HepG2 (cell line): ENCODE data around the gene TMEM131L. TPM values are rescaled to one million over a fixed set of nuclear protein-coding genes. Genes with fewer than 3 reads are reported as not detected.

Source experiments
- CENPT ChIP-seq: sonication (generic); formaldehyde crosslinking; IDR thresholded peaks from 2 replicates; pipeline ENCODE4 v1.8.0; 2022; ENCODE audit warnings: low read depth, mild to moderate bottlenecking, moderate library complexity, missing genetic modification reagents
- DR1 ChIP-seq: sonication (generic); formaldehyde crosslinking; IDR thresholded peaks from 2 replicates; pipeline ENCODE4 v1.8.0; 2021; ENCODE audit warnings: mild to moderate bottlenecking, missing genetic modification reagents, inconsistent platforms
- GABPB1 ChIP-seq: IDR thresholded peaks from 2 replicates; pipeline ENCODE4 v1.6.1; 2016; ENCODE audit warnings: mild to moderate bottlenecking, missing genetic modification reagents, moderate library complexity, missing compliant biosample characterization
- JARID2 ChIP-seq: sonication (generic); formaldehyde crosslinking; IDR thresholded peaks from 2 replicates; pipeline ENCODE4 v1.8.1; 2023; ENCODE audit warnings: missing genetic modification reagents, inconsistent platforms; ENCODE audit not compliant: insufficient replicate concordance
- MED1 ChIP-seq: sonication (generic); formaldehyde crosslinking; IDR thresholded peaks from 2 replicates; pipeline ENCODE4 v1.4.0; 2020; ENCODE audit warnings: missing genetic modification reagents
- MEIS1 ChIP-seq: sonication (generic); formaldehyde crosslinking; IDR thresholded peaks from 2 replicates; pipeline ENCODE4 v1.9.0; 2021; ENCODE audit warnings: mild to moderate bottlenecking, missing genetic modification reagents, moderate library complexity, borderline replicate concordance
- PAX8 ChIP-seq: sonication (generic); formaldehyde crosslinking; IDR thresholded peaks from 2 replicates; pipeline ENCODE4 v1.8.0; 2022; ENCODE audit warnings: mild to moderate bottlenecking, missing genetic modification reagents, borderline replicate concordance
- PHF21A ChIP-seq: sonication (generic); formaldehyde crosslinking; IDR thresholded peaks from 2 replicates; pipeline ENCODE4 v1.5.0; 2020; ENCODE audit warnings: mild to moderate bottlenecking, missing genetic modification reagents
- RNF2 ChIP-seq: fragments of 450-650 bp; conservative IDR thresholded peaks from 2 replicates; pipeline ENCODE4 v1.6.1; 2016; ENCODE audit warnings: low read depth
- TBX2 ChIP-seq: sonication (generic); formaldehyde crosslinking; IDR thresholded peaks from 2 replicates; pipeline ENCODE4 v1.5.0; 2020; ENCODE audit warnings: missing genetic modification reagents, mild to moderate bottlenecking, borderline replicate concordance
- THAP11 ChIP-seq: IDR thresholded peaks from 2 replicates; pipeline ENCODE4 v1.6.1; 2016; ENCODE audit warnings: missing biosample characterization, missing genetic modification reagents
- TP53 ChIP-seq: sonication (generic); formaldehyde crosslinking; conservative IDR thresholded peaks from 2 replicates; pipeline ENCODE4 v1.4.0; 2020; ENCODE audit warnings: missing genetic modification reagents
- ZNF225 ChIP-seq: sonication (generic); formaldehyde crosslinking; IDR thresholded peaks from 2 replicates; pipeline ENCODE4 v1.4.0; 2020; ENCODE audit warnings: mild to moderate bottlenecking, missing genetic modification reagents
- ZNF430 ChIP-seq: sonication (generic); formaldehyde crosslinking; IDR thresholded peaks from 2 replicates; pipeline ENCODE4 v1.9.0; 2021; ENCODE audit warnings: mild to moderate bottlenecking, missing genetic modification reagents
- ZNF563 ChIP-seq: sonication (generic); formaldehyde crosslinking; IDR thresholded peaks from 2 replicates; pipeline ENCODE4 v1.8.0; 2022; ENCODE audit warnings: mild to moderate bottlenecking, moderate library complexity, missing genetic modification reagents
- ZNF777 ChIP-seq: sonication (generic); formaldehyde crosslinking; IDR thresholded peaks from 2 replicates; pipeline ENCODE4 v1.4.0; 2020; ENCODE audit warnings: missing genetic modification reagents
- ZSCAN30 ChIP-seq: sonication (generic); formaldehyde crosslinking; IDR thresholded peaks from 2 replicates; pipeline ENCODE4 v1.5.0; 2020; ENCODE audit warnings: mild to moderate bottlenecking, missing genetic modification reagents
- polyA plus RNA-seq, 8 experiments: library from polyadenylated mRNA; depleted of rRNA in 3 of 8; stranded (reverse) in 7 of 8; unstranded in 1 of 8; fragments of >200 nt; fragmentation: Illumina TruSeq in 4 of 8; extraction: Trizol in 4 of 8; gene quantifications; 2 replicates each; pipeline versions ENCODE4 v1.2.1 to v1.2.3, GENCODE V29; 2011 to 2016; ENCODE audit warnings: low read depth in 4 of 8, missing spikeins in 1 of 8, mixed read lengths in 1 of 8; ENCODE audit not compliant: insufficient read depth in 1 of 8
- total RNA-seq, 5 experiments: library from RNA; depleted of rRNA; stranded (reverse); fragments of >200 nt; fragmentation: Illumina TruSeq; extraction: Trizol; gene quantifications; 2 replicates each; pipeline ENCODE4 v1.2.3, GENCODE V29; 2016; ENCODE audit warnings: low read depth in 1 of 5
- TF ChIP-seq, protein P1 (sequence below): sonication (generic); formaldehyde crosslinking; IDR thresholded peaks from 2 replicates; pipeline ENCODE4 v1.4.0; 2020; ENCODE audit warnings: missing genetic modification reagents
- TF ChIP-seq, protein P2 (sequence below): sonication (generic); formaldehyde crosslinking; IDR thresholded peaks from 2 replicates; pipeline ENCODE4 v1.9.0; 2021; ENCODE audit warnings: missing genetic modification reagents, borderline replicate concordance
- TF ChIP-seq, protein P3 (sequence below): sonication (generic); formaldehyde crosslinking; IDR thresholded peaks from 2 replicates; pipeline ENCODE4 v1.5.1; 2020; ENCODE audit warnings: missing genetic modification reagents, mild to moderate bottlenecking, borderline replicate concordance
- TF ChIP-seq, protein P4 (sequence below): sonication (generic); formaldehyde crosslinking; conservative IDR thresholded peaks from 2 replicates; pipeline ENCODE4 v1.4.0; 2020; ENCODE audit warnings: missing genetic modification reagents

The TMEM131L gene
- total and polyA plus RNA-seq, 2 of the 13 experiments (the other 11 are each of a cell fraction or from before 2014, with no cell fraction given) = 2.2 to 4.5 TPM

DNA sequence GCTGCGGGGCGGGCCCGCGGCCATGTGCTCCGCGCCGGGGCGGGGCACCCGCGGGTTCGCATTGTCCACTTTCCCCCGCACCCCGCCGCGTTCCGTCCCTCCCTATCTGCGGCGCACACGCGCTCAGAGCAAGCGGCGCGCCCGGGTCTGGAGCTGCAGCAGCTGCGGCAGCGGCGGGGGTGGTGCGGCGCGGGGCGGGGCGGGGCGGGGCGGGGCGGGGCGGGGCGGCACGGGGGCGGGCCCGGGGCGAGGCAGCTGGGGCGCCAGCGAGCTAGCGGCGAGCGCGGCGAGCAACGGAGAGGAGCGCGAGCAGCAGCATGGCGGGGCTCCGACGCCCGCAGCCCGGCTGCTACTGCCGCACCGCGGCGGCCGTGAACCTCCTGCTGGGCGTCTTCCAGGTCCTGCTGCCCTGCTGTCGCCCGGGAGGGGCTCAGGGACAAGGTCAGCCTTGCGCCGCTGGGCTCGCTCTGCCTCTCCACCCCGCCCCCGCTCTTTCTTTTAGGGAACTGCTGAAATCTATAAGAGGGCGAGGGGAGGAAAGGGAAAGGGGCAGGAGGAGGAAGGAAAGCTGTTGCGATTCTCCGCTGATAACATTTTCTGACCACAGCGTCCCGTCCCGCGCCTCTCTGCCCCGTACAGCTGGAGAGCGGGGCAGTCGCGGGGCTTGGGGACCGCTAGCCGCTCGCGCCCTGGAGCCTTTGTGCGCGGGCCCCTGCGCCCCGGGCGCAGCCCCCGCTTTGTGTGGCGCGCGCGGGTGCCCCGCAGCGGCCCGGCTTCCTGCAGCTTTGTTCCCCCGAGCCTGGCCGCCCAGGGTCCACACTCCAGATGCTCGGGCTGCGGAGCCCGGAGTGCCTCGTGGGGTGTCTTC, at the start of gene TMEM131L (continued):
- TF ChIP-seq, protein P1, sequence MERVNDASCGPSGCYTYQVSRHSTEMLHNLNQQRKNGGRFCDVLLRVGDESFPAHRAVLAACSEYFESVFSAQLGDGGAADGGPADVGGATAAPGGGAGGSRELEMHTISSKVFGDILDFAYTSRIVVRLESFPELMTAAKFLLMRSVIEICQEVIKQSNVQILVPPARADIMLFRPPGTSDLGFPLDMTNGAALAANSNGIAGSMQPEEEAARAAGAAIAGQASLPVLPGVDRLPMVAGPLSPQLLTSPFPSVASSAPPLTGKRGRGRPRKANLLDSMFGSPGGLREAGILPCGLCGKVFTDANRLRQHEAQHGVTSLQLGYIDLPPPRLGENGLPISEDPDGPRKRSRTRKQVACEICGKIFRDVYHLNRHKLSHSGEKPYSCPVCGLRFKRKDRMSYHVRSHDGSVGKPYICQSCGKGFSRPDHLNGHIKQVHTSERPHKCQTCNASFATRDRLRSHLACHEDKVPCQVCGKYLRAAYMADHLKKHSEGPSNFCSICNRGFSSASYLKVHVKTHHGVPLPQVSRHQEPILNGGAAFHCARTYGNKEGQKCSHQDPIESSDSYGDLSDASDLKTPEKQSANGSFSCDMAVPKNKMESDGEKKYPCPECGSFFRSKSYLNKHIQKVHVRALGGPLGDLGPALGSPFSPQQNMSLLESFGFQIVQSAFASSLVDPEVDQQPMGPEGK (CRISPR knock-in tag) = peak; percentile 53; the same call in 1 of the 2 replicates
- TF ChIP-seq MED1 (CRISPR knock-in tag) (peak; percentile 23; the same call in 1 of the 2 replicates), ZNF563 (CRISPR knock-in tag) (0 out of 2 replicates have a peak, but pooled peaks have one; percentile 7), TBX2 (0 out of 2 replicates have a peak, but pooled peaks have one; percentile 38), ZSCAN30 (0 out of 2 replicates have a peak, but pooled peaks have one; percentile 29), PAX8 (0 out of 2 replicates have a peak, but pooled peaks have one; percentile 21), DR1 (CRISPR knock-in tag) (no peak), ZNF777 (CRISPR knock-in tag) (peak; percentile 67; the same call in 1 of the 2 replicates), GABPB1 (CRISPR knock-in tag) (peak; percentile 30; the same call in 1 of the 2 replicates), RNF2 (0 out of 2 replicates have a peak, but pooled peaks have one; percentile 11), THAP11 (no peak), MEIS1 (CRISPR knock-in tag) (no peak), TP53 (CRISPR knock-in tag) (no peak), CENPT (CRISPR knock-in tag) (0 out of 2 replicates have a peak, but pooled peaks have one; percentile 14), ZNF430 (CRISPR knock-in tag) (no peak), PHF21A (CRISPR knock-in tag) (peak; percentile 50), ZNF225 (CRISPR knock-in tag) (no peak), JARID2 (CRISPR knock-in tag) (no peak)
- TF ChIP-seq, protein P2, sequence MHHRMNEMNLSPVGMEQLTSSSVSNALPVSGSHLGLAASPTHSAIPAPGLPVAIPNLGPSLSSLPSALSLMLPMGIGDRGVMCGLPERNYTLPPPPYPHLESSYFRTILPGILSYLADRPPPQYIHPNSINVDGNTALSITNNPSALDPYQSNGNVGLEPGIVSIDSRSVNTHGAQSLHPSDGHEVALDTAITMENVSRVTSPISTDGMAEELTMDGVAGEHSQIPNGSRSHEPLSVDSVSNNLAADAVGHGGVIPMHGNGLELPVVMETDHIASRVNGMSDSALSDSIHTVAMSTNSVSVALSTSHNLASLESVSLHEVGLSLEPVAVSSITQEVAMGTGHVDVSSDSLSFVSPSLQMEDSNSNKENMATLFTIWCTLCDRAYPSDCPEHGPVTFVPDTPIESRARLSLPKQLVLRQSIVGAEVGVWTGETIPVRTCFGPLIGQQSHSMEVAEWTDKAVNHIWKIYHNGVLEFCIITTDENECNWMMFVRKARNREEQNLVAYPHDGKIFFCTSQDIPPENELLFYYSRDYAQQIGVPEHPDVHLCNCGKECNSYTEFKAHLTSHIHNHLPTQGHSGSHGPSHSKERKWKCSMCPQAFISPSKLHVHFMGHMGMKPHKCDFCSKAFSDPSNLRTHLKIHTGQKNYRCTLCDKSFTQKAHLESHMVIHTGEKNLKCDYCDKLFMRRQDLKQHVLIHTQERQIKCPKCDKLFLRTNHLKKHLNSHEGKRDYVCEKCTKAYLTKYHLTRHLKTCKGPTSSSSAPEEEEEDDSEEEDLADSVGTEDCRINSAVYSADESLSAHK (CRISPR knock-in tag) = no peak
- TF ChIP-seq, protein P3, sequence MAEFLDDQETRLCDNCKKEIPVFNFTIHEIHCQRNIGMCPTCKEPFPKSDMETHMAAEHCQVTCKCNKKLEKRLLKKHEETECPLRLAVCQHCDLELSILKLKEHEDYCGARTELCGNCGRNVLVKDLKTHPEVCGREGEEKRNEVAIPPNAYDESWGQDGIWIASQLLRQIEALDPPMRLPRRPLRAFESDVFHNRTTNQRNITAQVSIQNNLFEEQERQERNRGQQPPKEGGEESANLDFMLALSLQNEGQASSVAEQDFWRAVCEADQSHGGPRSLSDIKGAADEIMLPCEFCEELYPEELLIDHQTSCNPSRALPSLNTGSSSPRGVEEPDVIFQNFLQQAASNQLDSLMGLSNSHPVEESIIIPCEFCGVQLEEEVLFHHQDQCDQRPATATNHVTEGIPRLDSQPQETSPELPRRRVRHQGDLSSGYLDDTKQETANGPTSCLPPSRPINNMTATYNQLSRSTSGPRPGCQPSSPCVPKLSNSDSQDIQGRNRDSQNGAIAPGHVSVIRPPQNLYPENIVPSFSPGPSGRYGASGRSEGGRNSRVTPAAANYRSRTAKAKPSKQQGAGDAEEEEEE (CRISPR knock-in tag) = no peak
- TF ChIP-seq, protein P4, sequence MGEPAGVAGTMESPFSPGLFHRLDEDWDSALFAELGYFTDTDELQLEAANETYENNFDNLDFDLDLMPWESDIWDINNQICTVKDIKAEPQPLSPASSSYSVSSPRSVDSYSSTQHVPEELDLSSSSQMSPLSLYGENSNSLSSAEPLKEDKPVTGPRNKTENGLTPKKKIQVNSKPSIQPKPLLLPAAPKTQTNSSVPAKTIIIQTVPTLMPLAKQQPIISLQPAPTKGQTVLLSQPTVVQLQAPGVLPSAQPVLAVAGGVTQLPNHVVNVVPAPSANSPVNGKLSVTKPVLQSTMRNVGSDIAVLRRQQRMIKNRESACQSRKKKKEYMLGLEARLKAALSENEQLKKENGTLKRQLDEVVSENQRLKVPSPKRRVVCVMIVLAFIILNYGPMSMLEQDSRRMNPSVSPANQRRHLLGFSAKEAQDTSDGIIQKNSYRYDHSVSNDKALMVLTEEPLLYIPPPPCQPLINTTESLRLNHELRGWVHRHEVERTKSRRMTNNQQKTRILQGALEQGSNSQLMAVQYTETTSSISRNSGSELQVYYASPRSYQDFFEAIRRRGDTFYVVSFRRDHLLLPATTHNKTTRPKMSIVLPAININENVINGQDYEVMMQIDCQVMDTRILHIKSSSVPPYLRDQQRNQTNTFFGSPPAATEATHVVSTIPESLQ (CRISPR knock-in tag) = no peak
